Vagina (tissue), 2 donors: Measurements from ENCODE around the gene TSPEAR. TPM values are rescaled to one million over a fixed set of nuclear protein-coding genes. Genes with fewer than 3 reads are reported as not detected.

Experiments
- DNase-seq, 2 donors: peaks; one replicate each; pipeline ENCODE4 v3.0.0-alpha.2; 2017; ENCODE audit errors: extremely low spot score in 2 of 2
- H3K27ac ChIP-seq: fragments of 200-600 bp; sonication (generic); one replicate; pipeline ENCODE4 v1.5.1; 2019
- H3K27me3 ChIP-seq: fragments of 200-600 bp; sonication (generic); one replicate; pipeline ENCODE4 v1.5.1; 2019
- H3K36me3 ChIP-seq, 2 donors: fragments of 200-600 bp; sonication (generic); one replicate each; pipeline ENCODE4 v1.5.1; 2017 to 2019
- H3K4me1 ChIP-seq: fragments of 200-600 bp; sonication (generic); one replicate; pipeline ENCODE4 v1.5.1; 2019
- H3K4me3 ChIP-seq, 2 donors: fragments of 200-600 bp; sonication (generic); 1 replicate in 1 of 2; 2 replicates in 1 of 2; pipeline ENCODE4 v1.5.1; 2016 to 2019
- H3K9me3 ChIP-seq: fragments of 200-600 bp; sonication (generic); one replicate; pipeline ENCODE4 v1.5.1; 2019
- CTCF ChIP-seq, 3 experiments: fragments of 450-650 bp in 2 of 3; fragments of 200-600 bp in 1 of 3; sonication (generic) in 1 of 3; IDR thresholded peaks; one replicate each; pipeline ENCODE4 v1.5.1; 2017 to 2019; ENCODE audit warnings: antibody characterized with exemption in 3 of 3, mild to moderate bottlenecking in 2 of 3, moderate library complexity in 2 of 3
- POLR2A ChIP-seq, 2 donors: fragments of 450-650 bp; IDR thresholded peaks; one replicate each; pipeline ENCODE4 v1.6.1; 2017; ENCODE audit warnings: antibody characterized with exemption in 2 of 2, mild to moderate bottlenecking in 2 of 2, moderate library complexity in 2 of 2
- POLR2AphosphoS5 ChIP-seq, 2 donors: sonication (generic); formaldehyde crosslinking; IDR thresholded peaks; one replicate each; pipeline ENCODE4 v1.9.0; 2017; ENCODE audit warnings: antibody characterized with exemption in 2 of 2, mild to moderate bottlenecking in 2 of 2, low read depth in 1 of 2; ENCODE audit not compliant: insufficient read depth in 1 of 2
- intact Hi-C: fragments of 100-400 bp; cut with DNase I; formaldehyde crosslinking; loops from one replicate; pipeline ENCODE4 v1.15.1; 2023
- total RNA-seq: library from RNA; depleted of rRNA; stranded (reverse); fragments of >200 nt; gene quantifications from one replicate; pipeline ENCODE4 v1.2.3, GENCODE V29; 2016

The TSPEAR gene
- total RNA-seq, 1 donor from 2014 or later, result not detected

- Histone ChIP-seq H3K9me3 (no peaks in the 10 kb centered on the region), H3K27ac (no peak overlapping the region), H3K27me3 (no peaks in the 10 kb centered on the region), H3K4me1 (no peaks in the 10 kb centered on the region), H3K4me3 (no peak overlapping the region), H3K36me3 (no peaks in the 10 kb centered on the region)
- intact Hi-C loops, result no loop called here
- no peak for DNase-seq
- TF ChIP-seq CTCF (IDR thresholded peaks at IDR 0.05), result no peak
- no peak for TF ChIP-seq POLR2AphosphoS5 (IDR thresholded peaks at IDR 0.05; ENCODE audit: insufficient read depth in 1 of 2, low read depth in 1 of 2)
Observed at GRCh38 chr21:44533891-44534627, 177.3 kb downstream of the TSPEAR start.

GRCh38 chr21:44533121-44533890 is 178.1 kb downstream of the TSPEAR start:
- DNase-seq, result no peak
- no peaks in the 10 kb centered on the region for H3K4me1 ChIP-seq
- no peak overlapping the region for H3K4me3 ChIP-seq
- H3K27me3 ChIP-seq, result no peaks in the 10 kb centered on the region
- H3K36me3 ChIP-seq, result no peaks in the 10 kb centered on the region
- intact Hi-C loops, result no loop called here
- TF ChIP-seq POLR2A (IDR thresholded peaks at IDR 0.05) (no peak), POLR2AphosphoS5 (IDR thresholded peaks at IDR 0.05; ENCODE audit: insufficient read depth in 1 of 2, low read depth in 1 of 2) (no peak), CTCF (IDR thresholded peaks at IDR 0.05) (no peak)
- no peak overlapping the region for H3K27ac ChIP-seq
- H3K9me3 ChIP-seq, result no peaks in the 10 kb centered on the region

- H3K36me3 ChIP-seq, result no peaks in the 10 kb centered on the region
- intact Hi-C loops, result no loop called here
- H3K27me3 ChIP-seq, result no peaks in the 10 kb centered on the region
- H3K4me1 ChIP-seq, result no peaks in the 10 kb centered on the region
- no peak overlapping the region for H3K4me3 ChIP-seq
- H3K9me3 ChIP-seq, result no peaks in the 10 kb centered on the region
- TF ChIP-seq CTCF (IDR thresholded peaks at IDR 0.05) (no peak), POLR2AphosphoS5 (IDR thresholded peaks at IDR 0.05; ENCODE audit: insufficient read depth in 1 of 2, low read depth in 1 of 2) (no peak), POLR2A (IDR thresholded peaks at IDR 0.05) (no peak)
- H3K27ac ChIP-seq, result no peak overlapping the region
- no peak for DNase-seq
Observed at GRCh38 chr21:44532712-44533111, 178.7 kb downstream of the TSPEAR start.

GRCh38 chr21:44531606-44532564 is 179.5 kb downstream of the TSPEAR start:
- TF ChIP-seq CTCF (IDR thresholded peaks at IDR 0.05) (no peak), POLR2A (IDR thresholded peaks at IDR 0.05) (no peak), POLR2AphosphoS5 (IDR thresholded peaks at IDR 0.05; ENCODE audit: insufficient read depth in 1 of 2, low read depth in 1 of 2) (no peak)
- Histone ChIP-seq H3K27me3 (no peaks in the 10 kb centered on the region), H3K9me3 (no peaks in the 10 kb centered on the region), H3K4me1 (no peaks in the 10 kb centered on the region), H3K4me3 (no peak overlapping the region), H3K36me3 (no peaks in the 10 kb centered on the region), H3K27ac (no peak overlapping the region)
- intact Hi-C loops, result no loop called here
- DNase-seq, result no peak
